SH-SY5Y (cell line): Measurements from ENCODE around the gene TUBA3E.
"Not testable (repeated sequence)": the region's sequence is repeated elsewhere in the genome, so short reads cannot be mapped to it uniquely, and the experiment has no call there.

Source experiments
- GATA2 ChIP-seq: IDR thresholded peaks from 2 replicates; pipeline ENCODE4 v1.6.1; 2011; ENCODE audit warnings: mild to moderate bottlenecking, low read depth, low read length
- GATA3 ChIP-seq: IDR thresholded peaks from 2 replicates; pipeline ENCODE4 v1.6.1; 2011; ENCODE audit warnings: low read depth, mild to moderate bottlenecking, low read length, moderate library complexity

The TUBA3E gene

DNA sequence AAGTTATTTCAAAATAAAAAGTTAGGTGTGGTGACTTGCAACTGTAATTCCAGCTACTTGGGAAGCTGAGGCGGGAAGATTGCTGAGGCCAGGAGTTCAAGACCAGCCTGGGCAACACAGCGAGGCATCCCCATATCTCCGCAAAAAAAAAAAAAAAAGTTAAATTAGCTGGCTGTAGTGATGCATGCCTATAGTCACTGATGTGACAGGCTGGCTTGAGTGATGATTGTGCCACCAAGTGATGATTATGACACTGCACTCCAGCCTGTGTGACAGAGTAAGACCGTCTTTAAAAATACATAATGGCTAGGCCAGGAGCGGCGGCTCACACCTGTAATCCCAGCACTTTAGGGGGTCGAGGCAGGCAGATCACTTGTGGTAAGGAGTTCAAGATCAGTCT lies 28.3 kb downstream of the TUBA3E start:
- TF ChIP-seq GATA2 (no peak), GATA3 (no peak)

DNA sequence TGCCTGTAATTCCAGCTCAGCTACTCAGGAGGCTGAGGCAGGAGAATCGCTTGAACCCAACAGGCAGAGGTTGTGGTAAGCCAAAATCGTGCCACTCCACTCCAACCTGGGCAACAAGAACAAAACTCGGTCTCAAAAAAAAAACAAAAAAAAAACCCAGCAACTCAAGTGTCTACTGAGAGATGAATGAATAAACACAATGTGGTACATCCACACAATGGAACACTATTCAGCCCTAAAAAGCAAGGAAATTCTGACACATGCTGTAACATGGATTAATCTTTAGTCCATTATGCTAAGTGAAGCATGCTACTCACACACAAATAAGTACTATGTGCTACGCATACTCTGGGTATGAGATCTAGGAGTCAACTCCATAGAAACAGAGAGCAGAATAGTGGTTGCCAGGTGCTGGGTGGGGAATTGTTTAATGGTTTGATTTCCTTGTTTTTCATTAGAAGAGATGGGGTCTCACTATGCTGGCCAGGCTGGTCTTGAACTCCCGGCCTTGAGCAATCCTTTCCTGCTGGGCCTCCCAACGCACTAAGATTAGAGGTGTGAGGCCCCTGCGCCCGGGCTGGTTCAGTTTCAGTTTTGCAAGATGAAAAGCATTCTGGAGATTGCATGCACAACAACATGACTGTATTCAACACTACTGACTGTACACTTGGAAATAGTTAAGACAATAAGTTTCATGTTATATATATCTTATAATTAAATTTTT lies 32.8 kb downstream of the TUBA3E start:
- TF ChIP-seq GATA3 (no peak), GATA2 (no peak)

DNA sequence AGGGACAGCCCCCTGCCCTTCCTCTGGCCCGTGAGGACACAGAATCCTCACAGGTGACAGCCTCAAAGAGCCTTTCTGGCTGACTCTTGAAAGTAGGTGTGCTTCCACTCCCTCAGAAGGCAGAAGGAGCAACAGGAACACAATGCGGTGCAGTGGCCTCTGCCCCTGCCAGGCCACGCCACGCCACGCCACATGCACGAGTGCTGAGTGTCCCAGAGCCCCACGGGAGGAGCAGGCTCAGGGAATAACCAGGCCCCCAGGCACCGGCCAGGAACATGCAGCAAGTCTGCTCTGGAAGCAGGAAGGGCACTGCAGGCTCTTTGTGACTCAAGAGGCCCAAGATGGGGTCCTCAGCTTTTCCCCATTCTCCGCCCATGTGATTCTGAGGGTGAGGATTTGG lies 35.3 kb downstream of the TUBA3E start:
- TF ChIP-seq GATA2 = no peak
- no peak for TF ChIP-seq GATA3

GRCh38 chr2:130160131-130160530 lies 38.1 kb downstream of the TUBA3E start:
- TF ChIP-seq GATA3 = no peak
- TF ChIP-seq GATA2 = no peak

GRCh38 chr2:130158631-130159030 lies 39.6 kb downstream of the TUBA3E start:
- TF ChIP-seq GATA3 (no peak), GATA2 (no peak)

DNA sequence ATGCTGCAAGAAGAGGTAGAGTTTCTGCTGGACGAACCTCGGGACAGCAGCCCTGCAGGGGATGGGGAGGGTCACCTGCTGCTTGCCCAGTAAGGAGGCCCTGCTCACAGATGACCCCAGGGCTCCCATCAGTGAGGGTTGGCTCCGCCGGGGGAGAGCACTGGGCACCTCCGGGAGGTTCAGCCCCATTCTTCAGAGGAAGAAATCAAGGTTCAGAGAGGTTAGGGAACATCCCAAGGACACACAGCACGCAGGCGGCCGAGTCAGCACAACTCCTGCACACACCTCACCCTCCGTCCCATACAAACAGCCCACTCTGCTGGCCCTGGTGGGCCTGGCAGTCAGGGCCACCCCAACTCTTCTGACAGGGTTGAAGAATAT lies 41.6 kb downstream of the TUBA3E start:
- TF ChIP-seq GATA3 = no peak
- TF ChIP-seq GATA2 = no peak

DNA sequence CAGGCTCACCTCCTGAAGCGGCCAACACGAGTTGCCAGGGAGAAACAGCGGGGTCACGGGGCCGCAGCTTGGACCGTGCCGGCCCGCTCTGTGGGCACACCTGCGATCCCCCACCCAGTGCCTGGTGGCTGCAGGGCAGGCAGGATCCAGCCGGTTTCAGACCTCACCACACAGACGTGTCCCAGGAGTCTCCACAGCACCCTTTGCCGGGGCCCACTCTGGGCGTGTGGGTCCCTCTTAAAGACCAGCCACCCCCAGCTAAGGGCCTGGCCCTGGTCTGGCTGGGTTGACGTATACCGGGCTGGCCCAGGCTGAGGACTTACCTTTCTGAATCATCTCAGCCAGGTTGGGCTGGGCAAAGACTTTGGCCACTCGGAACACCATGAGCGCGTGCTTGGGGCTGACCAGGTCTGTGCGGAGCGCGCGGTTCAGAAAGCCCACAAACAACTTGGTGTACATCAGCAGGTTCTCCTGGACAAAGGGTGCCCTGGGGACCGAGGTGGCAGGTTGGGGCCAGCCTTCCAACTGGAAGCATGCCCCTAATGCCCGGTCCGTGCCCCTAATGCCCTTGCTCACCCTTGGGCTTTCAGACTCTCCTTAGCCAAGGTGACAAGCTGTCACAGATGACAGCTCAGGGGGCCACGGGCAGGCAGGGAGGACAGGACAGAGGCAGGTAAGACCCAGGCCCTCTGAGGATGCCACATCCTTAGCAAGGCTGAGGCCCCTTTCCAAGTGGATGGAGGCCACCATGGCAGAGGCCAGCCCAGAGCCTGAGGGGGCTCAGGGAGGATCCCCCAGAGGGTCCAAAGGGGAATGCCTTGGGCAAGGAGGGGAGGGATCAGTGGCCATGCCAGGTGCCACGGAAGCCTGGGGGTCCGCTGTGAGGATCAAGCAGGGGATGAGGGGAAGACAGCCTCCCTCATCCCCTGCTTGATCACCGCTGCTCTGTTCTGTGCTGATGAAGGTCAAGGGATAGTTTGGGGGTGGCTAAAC lies 43.2 kb downstream of the TUBA3E start:
- TF ChIP-seq GATA3 = no peak
- TF ChIP-seq GATA2 = no peak

DNA sequence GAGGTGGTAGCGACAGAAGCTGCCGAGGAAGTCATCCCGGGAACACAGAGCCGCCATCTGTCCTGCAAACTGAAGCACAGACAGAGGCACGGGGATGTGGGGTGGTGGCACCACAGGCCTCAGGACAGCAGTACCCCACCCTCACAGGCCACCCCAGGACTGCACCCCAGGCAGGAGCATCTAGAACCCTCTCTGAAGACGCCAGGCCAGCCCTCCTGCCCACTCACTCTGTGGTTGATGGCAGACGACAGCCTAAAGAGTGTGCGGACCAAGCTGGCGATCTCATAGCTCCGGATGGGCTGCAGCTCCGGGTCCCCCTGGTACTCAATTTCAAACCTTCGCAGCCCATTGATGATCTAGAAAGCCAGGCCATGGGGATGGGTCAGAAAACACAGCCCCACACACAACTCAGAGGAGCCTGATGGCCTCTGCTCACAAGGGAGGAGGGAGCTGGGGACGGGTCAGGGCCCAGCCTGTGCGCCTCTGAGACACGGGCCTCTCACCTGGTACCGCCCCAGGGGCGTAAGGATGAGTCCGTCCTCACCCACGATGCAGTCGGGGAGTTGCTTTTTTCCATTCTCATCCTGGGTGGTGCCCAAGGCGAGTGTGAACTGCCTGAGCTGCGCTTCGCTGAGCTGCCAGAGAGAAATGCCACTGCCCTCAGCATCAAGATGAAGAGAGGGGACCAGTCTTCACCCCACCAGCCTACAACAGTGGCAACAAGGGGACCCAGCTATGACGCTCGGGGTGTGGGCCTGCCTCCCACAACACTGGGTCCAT lies 45.2 kb downstream of the TUBA3E start:
- TF ChIP-seq GATA2 = no peak
- no peak for TF ChIP-seq GATA3

DNA sequence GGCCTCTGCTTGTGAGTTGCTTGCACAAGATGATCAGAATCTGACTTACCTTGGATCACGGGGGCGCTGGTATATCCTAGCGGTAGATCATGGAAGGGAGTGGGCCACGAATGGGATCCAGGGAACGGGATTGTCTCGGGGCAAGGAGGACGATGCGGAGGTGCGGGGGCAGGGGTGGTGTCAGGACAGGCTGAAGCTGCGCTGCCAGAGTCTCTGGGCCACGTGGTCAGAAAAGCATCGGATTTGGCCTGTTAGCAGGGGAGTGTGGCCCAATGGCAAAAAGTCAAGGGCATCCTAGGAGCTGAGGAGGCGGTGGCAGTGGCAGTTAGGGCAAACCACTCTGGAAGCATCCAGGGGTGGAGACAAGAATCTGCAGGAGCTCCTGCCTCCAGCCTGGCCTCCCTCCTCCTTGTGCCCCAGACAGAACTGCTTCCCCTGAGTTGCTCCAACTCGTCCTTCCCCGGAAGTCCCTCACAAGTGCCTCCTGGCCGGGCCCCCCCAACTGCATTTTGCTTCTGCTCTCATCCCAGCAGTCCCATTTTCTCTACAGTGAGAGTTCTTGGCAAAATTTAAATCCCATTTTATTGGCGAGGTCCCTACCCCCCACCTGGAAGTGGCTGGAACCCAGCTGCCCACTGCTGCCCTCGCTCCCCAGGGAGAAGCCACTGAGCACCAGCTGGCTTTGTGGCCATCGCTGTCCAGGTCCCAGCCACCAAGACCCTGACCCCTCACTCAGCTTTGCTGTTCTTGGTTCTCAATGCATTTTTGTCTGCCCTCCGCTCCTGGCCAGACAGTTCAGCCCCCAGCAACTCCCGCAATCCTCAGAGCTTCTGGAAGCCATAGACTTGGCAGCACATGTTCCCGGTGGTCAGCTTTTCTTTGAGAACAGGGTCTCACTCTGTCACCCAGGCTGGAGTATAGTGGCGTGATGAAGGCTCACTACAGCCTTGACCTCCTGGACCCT lies 47.8 kb downstream of the TUBA3E start:
- TF ChIP-seq GATA3 (no peak), GATA2 (no peak)

- TF ChIP-seq GATA2, GATA3: not testable (repeated sequence)
Measured at GRCh38 chr2:130145006-130145414, 53.2 kb downstream of the TUBA3E start, which contains the start of gene CCDC74B. CCDC74B (minus strand) TSS chr2:130145112; CDS start chr2:130144996, 116 bp downstream.
